DND-41 (cell line): ENCODE measurements around the gene CACNA1H.

Source experiments
- EZH2 ChIP-seq: IDR thresholded peaks from 3 replicates; pipeline ENCODE4 v1.6.1; 2012; ENCODE audit warnings: borderline replicate concordance, low read depth, mild to moderate bottlenecking, moderate library complexity, low read length, inconsistent platforms; ENCODE audit not compliant: severe bottlenecking
- TF ChIP-seq, protein P1 (sequence below): IDR thresholded peaks from 2 replicates; pipeline ENCODE4 v1.5.1; 2012; ENCODE audit warnings: borderline replicate concordance, low read length, moderate library complexity, mild to moderate bottlenecking; ENCODE audit not compliant: poor library complexity, severe bottlenecking; ENCODE audit errors: extremely low read depth

DNA sequence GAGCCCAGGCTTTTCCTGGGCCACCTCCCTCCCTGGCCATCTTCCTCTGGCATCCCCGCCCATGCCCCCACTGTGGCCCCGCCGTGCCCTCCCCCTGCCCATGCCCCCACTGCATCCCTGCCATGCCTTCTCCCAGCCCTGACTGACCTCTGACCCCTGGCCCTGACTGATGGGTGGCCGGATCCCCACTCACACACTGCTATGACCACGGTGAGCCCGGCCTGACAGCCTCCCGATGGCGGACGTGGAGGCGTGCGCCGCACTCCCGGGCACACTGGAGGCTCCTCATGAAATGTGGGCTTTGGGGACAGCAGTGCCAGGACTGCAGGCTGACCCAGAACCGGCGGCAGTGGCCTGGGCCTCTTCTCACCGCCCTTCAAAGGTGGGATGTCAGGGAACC, 46.2 kb upstream of the CACNA1H start:
- TF ChIP-seq, protein P1, sequence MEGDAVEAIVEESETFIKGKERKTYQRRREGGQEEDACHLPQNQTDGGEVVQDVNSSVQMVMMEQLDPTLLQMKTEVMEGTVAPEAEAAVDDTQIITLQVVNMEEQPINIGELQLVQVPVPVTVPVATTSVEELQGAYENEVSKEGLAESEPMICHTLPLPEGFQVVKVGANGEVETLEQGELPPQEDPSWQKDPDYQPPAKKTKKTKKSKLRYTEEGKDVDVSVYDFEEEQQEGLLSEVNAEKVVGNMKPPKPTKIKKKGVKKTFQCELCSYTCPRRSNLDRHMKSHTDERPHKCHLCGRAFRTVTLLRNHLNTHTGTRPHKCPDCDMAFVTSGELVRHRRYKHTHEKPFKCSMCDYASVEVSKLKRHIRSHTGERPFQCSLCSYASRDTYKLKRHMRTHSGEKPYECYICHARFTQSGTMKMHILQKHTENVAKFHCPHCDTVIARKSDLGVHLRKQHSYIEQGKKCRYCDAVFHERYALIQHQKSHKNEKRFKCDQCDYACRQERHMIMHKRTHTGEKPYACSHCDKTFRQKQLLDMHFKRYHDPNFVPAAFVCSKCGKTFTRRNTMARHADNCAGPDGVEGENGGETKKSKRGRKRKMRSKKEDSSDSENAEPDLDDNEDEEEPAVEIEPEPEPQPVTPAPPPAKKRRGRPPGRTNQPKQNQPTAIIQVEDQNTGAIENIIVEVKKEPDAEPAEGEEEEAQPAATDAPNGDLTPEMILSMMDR = no peak
- no peak for TF ChIP-seq EZH2
